HG03432 (cell line): ENCODE measurements around the gene PRDM10.
"Not testable (repeated sequence)": the region's sequence is repeated elsewhere in the genome, so short reads cannot be mapped to it uniquely, and the experiment has no call there.

Experiments
- ATAC-seq: cut with Tn5 transposase; IDR thresholded peaks from one replicate; pipeline ENCODE4 v1.9.1; 2021; ENCODE audit warnings: mild to moderate bottlenecking, moderate library complexity; ENCODE audit not compliant: unreplicated experiment

Gene PRDM10

DNA sequence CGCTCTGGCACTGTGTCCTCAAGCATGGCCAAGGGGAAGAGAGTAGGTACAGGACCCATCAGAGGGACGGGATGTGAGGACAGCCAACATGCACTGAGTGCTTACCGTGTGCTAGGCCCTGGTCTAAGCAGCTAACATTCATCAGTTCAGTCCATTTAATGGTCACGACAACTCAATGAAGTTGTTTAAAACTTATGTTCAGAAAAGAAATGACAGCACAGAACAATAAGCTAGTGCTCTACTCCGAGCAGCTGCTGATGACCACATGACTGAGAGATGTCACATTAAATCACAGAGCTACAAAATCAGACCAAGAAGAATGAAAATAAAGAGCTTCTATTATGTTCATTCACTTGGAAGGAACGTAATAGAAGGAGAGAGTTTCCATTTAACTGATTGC lies 26.3 kb downstream of the PRDM10 start:
- no peak for ATAC-seq

DNA sequence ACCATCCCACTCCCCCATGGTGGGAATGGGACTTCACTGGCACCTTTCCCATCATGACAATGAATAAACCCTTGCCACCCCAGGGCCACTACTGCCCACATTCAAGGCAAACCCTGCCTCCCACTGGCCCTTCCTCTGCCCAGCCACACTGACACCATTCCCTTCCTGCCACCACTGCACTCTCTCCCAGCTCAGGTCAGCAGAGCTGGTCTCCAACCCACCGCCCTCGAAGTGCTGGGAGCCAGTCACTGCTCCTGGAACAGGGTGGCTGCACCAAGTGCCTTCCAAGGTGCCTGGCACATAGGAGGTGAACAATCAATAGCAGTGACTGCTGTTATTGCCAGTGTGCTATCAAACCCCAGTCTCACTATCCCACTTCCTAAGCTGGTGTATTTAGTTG lies 27.1 kb downstream of the PRDM10 start:
- no peak for ATAC-seq

DNA sequence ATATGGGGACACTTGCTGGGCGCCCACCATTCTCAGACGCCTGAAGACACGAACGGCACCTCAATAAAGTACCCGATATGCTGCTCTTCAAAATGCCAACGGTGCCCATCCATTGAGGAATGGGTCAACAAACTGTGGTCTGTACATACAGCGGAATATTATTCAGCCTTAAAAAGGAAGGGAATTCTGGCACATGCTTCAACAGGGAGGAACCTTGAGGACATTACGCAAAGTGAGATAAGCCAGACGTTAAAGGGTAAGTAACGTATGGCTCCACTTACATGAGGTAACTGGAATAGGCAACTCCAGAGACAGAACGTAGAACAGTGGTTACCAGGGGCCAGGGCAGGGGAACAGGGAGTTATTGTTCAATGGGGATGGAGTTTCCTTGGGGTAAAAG lies 28.0 kb downstream of the PRDM10 start:
- no peak for ATAC-seq

DNA sequence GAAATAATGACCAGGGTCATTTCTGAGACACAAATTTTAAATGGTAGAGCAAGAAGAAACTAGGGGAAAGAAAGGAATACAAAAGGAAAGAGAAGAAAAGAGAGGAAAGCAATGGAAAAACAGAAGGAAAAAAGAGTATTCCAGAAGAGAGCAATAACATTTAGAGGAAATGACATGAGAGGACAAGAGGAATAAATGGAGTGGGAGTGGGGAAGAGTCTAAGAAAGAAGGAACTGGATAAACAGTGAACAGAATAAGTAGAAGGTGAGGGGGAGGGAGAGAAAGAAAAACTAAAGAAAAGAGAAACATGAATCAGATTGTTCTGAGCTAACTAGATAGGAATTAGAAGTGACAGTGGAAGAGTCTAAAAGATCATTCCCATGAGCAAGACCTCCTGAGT lies 28.4 kb downstream of the PRDM10 start:
- no peak for ATAC-seq

DNA sequence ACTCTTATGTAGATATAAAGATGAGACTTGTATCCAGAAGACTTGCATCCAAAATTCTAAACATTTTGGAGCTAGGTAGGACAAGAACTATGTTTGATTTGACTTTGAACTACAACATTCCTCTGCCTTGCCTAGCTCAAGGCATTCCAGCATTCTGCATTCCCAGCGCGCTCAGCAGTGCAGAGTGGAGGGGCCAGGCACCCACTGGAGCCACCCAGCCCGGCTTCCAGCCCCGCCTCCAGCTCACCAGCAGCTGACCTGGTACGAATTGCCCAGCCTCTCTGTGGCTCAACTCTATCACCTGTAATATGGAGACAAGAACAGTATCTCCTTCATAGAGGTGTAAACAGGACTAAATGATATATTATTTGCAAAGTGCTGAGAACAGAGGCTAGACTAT lies 28.8 kb downstream of the PRDM10 start:
- ATAC-seq, result no peak

DNA sequence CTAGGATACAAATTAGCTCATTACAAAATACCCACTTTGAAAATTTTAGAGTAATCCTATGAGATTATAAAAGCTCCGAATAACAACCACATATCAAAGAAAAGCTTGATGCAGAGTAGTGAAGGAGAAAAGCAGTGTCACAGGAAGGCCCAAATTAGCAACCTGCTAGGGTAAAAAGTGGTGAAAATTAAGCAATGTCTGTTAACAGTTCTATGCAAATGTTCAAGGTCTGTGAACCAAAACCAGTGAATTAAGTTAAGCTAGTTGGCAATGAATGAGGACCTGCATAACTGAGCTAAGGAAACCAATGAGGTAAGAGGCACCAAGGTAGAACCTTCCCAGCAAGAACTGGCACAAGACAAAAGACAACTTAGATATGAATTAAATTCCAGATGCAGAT lies 29.6 kb downstream of the PRDM10 start:
- ATAC-seq, result peak; percentile 91

DNA sequence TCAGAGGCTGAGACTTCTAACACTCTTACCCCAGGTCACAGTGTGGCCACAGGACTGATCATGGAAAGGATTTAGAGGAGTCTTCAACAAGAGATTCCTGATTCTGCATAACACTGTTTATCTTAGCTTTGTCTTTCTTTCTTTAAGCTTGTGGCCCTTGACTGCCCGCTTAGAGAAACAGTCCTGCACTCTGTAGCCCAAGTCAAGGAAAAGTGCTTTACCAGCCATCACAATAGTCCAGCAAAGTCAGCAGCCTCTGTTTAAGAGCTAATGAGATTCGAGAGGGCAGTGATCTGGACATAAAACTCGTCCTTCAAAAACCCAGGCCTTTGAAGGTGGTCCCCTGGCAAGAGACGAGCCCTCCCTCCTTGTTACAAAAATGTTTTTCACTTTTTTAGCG lies 30.0 kb downstream of the PRDM10 start:
- no peak for ATAC-seq

DNA sequence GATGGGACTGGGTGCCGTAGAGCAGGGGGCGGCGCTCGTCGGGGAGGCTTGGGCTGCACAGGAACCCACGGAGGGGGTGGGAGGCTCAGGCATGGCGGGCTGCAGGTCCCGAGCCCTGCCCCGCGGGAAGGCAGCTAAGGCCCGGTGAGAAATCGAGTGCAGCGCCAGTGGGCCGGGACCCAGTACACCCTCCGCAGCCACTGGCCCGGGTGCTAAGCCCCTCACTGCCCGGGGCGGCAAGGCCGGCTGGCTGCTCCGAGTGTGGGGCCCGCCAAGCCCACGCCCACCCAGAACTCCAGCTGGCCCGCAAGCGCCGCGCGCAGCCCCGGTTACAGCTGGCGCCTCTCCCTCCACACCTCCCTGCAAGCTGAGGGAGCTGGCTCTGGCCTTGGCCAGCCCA lies 30.8 kb downstream of the PRDM10 start:
- not testable (repeated sequence) for ATAC-seq

DNA sequence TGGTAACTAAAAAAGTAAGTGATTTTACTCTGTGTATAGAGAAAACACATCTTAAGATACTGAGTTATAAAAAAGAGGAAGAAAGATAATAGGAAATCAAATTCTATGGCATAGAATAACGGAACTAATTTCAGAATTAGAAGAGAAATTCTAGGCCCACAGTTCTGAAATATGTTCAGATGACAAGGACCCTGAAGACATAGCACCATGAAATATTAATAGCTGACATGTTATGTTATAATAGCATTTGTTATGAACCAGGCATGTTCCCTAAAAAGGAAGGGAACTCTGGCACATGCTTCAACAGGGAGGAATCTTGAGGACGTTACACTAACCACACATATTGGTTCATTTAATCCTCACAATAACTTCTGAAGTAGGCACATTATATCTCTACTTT lies 32.7 kb downstream of the PRDM10 start:
- no peak for ATAC-seq

DNA sequence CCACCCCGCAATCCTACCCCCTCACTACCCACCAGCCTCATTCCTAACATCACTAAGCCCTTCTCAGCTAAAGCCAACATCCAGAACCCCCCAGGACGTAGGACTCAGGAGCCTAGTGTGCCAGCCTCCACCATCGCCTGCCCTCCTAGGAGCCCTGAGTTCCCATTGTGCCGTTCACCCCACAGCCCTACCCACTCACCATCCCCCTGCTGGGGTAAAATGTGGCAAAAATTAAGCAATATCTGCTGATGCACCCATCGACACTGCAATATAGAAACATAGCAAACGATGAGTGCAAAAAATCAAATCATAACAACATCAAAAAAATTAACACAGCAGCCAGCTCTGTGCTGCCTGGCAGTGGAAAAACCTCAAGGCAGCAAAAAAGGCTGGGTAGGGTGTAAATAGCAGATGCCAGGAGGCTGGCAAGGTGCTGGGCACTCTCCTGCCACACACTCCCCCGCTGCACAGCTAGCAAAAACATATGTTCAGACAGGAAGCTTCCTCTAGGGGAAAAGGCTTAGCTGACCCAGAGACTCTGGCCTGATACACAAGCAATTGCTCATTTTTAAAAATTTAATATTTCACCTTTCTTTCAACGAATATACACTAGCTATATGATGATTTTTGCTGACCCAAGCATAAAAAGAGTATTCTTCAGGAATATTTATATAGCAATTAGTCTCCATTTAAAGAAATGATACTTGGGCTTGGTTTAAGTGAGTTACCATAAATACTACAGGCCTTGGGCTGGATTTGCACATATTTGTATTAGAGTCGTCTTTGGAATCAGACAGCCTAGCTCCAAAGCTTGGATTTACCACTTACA lies 33.8 kb downstream of the PRDM10 start:
- no peak for ATAC-seq

DNA sequence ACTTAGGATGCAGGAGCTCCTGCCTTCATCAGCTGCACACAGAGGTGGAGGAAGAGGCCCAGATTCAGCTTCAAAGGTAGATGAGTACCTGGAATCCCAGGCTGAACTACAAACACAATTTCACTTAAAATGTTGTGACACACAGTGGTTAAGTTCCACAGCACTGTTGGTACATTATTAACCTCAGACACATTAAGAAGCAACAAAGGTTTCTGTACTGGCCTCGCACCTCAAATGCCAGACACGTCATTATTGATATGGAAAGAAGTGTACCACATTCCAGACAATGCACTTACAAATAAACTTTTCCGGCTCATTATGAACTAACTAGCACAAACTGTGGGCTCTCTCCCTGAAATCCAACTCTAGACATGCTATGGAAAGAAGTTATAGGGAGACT lies 34.6 kb downstream of the PRDM10 start:
- ATAC-seq, result no peak

DNA sequence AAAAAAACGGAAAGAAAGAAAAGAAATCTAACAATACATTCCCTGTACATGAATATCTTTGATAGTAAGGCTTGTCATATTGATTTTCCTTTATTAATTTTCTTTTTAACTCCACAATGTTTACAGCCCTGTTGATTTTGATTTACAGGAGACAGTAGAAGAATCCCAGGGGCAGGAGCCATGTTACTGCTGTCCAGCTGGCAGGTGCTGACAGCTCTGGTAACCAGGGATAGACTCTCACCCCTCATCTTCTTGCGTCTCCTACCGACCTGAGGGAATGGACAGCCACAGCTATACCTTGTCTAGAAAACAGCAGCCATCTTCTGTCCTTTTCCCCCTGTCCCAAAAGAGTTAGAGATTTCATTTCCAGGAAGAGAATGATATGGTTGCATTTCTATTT lies 37.4 kb downstream of the PRDM10 start:
- ATAC-seq, result no peak

DNA sequence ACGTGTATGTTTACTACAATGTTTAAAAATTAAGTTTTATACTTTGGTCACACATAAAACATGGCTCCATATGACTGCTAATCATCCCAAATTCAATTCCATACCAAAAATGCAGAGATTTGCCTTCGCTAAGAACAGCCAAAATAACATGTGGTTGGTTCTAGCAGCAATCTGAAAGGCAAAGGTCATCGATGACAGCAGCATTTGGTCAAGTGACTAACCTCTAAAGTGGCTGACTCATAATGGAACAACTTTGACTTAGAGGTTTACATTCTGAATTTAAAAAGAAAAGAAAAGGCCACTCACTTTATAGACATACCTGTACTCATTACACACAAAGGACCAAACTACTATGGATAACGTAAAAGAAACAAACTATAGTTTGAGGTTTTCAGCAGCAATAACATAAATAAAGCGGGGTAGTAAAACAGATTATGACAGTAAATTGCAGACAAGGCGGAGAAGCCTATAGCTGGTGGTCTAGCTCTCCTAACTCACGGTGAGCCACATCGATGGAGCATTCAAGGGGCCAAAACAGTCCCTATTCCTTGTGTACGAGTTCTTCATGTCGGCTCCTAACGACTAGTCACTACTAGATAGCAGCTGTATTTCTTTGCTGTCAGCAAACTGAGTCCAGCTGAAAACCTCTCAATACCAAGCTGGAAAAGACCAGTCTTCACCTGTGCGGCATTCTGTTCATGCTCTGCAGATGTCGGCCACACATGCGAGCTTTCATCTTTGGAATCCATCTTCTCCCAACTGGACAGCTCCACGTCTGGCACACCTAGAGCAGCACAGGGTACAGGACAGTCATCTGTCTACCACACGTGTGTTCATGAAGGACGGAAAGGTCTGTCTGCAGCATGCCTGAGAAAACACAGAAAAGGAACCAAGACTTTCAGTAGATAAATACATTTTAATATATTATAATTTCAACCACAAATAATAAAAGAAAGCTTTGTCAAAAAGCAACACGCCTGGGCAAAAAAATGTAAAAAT lies 42.1 kb downstream of the PRDM10 start:
- peak; percentile 90 for ATAC-seq

DNA sequence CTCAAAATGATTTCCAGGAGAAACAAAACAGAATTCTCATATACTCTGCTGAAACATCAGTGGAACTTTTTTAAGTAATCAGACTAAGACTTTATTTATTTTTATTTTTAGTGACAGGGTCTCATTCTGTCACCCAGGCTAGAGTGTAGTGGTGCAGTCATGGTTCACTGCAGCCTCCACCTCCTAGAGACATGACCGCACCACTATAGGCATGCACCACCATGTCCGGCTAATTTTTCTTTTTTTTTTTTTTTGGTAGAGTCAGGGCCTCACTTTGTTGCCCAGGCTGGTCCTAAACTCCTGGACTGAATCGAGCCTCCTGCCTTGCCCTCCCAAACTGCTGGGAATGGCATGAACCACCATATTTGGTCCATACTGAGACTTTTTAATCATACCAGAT lies 42.9 kb downstream of the PRDM10 start:
- peak; percentile 71 for ATAC-seq

DNA sequence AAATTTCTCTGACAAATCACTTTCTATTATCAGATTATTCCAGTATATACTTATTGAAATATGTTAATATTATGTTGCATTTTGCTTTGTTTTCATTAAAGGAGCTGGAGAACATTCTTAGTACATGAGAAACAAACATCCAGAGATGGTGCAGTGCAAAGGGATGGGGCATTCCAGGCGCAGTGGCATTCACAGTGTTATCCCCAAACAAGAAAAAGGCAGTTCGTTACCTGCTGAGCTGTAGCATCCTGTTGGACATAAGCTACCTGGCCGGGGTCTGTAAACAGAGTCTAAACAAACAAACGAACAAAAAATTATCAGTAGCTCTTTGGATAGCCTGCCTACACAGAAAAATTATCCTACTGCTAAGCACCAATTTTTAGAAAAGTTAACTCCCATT lies 47.4 kb downstream of the PRDM10 start:
- no peak for ATAC-seq

DNA sequence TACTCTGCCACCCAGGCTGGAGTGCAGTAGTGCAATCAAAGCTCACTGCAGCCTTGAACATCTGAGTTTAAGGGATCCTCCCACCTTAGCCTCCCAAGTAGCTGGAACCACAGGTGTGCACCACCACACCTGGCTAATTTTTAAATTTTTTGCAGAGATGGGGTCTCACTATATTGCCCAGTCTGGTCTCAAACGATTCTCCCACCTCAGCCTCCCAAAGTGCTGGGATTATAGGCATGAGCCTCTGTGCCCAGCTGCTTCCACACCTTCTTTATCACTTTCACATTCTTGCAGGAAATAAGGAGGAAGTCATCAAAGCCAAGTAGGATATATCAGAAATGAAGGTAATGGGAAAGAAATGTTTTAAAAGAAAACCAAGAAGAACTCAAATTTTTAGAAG lies 47.9 kb downstream of the PRDM10 start:
- ATAC-seq, result not testable (repeated sequence)

DNA sequence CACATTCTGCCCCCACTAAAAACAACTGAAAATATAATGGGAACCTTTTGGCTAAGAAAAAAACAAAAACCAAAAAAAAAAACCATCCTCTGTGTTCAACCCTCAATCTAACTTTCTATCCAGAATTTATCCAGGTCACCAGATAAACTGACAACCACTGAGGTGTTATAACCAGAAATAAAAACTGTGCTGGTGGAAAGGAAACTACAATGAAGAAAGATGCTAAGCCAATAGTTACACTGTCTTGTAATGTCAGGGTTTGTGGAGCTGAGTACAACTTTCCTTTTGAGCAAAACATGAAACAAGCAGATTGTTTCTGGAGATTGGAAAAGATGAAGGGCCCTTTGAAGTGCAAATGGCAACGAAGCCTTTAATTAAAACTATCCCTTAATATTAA lies 50.8 kb downstream of the PRDM10 start:
- no peak for ATAC-seq

DNA sequence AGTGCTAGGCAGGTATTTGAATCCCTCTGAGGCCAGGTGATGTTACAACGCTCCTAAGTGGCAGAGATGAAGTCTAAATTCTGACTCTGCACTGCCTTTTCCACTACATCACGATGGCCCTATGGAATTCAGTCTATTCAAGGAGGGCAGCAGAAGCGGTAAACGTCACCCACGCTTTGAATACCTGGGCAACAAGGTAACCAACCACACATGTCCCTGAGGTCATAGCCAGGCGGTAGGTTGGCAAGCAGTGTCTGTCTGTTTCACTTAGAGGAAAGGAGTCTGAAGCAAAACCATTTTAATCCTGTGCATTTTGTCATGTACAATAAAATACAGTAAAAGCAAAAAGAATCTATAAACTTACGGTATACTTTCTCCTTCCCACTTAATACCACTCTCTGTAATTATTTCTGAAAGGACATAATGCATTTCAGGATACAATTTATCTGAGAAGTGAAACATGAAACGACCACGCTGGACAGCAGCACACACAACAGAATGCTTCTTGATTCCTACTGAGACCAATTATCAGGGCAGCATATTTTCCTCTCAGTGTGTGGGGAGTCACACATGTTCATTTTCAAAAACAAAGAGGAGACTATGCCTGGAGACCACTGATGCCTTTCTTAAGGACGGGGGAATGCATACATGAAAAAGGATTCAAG lies 51.3 kb downstream of the PRDM10 start:
- no peak for ATAC-seq

DNA sequence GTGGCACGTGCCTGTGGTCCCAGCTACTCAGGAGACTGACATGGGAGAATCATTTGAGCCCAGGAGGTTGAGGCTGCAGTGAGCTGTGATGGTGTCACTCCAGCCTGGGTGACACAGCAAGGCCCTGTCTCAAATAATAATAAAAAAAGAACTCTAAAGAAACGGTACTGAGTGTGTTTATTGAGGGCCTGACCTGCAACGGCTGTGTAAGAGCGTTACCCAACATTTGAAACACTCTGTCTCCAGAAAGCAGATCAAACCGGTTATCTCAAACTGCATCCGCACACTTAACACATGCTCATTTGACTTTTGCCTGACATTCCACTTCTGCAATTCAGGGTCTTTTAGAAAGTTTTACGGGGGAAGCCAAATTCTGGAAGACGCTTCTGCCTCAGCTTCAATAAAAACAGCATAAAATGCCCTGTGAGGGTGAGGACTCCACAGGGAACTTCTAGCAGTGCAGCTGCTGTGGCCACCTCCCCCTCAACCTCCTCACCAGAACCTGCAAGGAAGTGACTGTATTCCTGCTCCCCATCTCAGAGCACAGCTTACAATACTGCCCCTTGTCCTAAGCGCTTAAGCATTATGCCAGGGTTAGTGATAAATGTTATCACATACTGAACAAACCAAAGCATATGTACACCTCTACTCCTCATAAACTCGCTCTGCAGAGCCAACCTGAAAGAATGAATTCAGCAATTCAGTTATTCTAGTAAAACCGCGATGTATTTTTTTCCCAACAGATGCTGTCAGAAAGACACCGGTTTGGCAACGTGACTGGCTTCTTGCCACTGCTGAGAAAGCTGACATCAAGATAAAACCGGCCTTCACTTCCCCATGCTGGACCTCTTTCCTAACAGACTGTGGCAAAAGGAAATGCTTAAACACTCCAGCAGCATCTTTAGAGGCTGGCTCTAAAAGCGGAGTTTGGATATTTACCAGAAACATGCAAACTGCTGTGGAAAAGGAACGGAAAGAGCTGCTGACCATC lies 52.2 kb downstream of the PRDM10 start:
- ATAC-seq, result no peak

DNA sequence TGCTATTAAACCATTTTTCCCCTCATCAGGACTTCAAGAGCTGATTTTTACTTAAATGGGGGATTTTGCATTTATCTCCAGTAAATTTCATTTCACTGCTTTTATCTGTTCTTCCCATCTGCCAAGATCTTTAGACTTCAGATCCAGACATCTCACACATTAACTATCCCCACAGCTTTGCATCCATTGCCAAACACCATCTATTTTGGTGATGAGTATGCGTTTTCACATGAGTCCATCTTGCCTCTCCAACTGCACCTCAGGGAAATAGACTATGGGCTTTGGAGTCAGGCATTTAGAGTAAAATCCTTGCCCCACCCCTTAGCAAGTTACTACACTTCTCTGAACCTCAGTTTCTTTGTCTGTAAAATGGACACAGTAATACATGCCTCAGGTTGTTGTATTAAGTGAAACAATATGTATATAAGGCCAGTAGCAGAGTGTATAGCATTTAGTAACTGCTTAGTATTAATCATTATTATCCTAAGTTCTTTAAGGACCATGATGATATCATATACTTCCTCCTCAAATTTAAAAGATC lies 53.6 kb downstream of the PRDM10 start:
- ATAC-seq, result no peak
